SK-N-SH (cell line): ENCODE results near the gene GNAI3. TPM values are rescaled to one million over a fixed set of nuclear protein-coding genes. Genes with fewer than 3 reads are reported as not detected.

Experiments
- CTCF ChIA-PET: fragments of 300-600, 350-600 bp; formaldehyde crosslinking; extraction: SDS; loops from one replicate; lab custom pipeline; 2021; lab: Yijun Ruan, JAX
- POLR2A ChIA-PET: fragments of 350-600 bp; sonication (Branson Sonifier 250); formaldehyde crosslinking; extraction: SDS; loops from one replicate; lab custom pipeline; 2020; ENCODE audit warnings: antibody characterized with exemption, inconsistent platforms; lab: Yijun Ruan, JAX
- DNase-seq: peaks from one replicate; pipeline ENCODE4 v3.0.0; 2012
- H2AFZ ChIP-seq: fragments of 200-600 bp; sonication (generic); 2 replicates; pipeline ENCODE4 v1.8.1; 2016; ENCODE audit warnings: antibody characterized with exemption, mild to moderate bottlenecking, low read depth
- H3F3A ChIP-seq: fragments of 200-600 bp; sonication (generic); replicated peaks from 2 replicates; pipeline ENCODE3; 2016; ENCODE audit warnings: antibody characterized with exemption, mild to moderate bottlenecking; ENCODE audit not compliant: insufficient read depth
- H3K27ac ChIP-seq, 2 experiments: fragments of 200-500 bp in 1 of 2; fragments of 200-600 bp in 1 of 2; sonication (Bioruptor generic) in 1 of 2; sonication (generic), shearing (Covaris generic) in 1 of 2; 2 replicates each; pipeline versions ENCODE4 v1.5.1 to v1.6.1; 2014 to 2016; ENCODE audit warnings: low read depth in 2 of 2, inconsistent platforms in 1 of 2, low read length in 1 of 2, mild to moderate bottlenecking in 1 of 2, mixed read lengths in 1 of 2
- H3K27me3 ChIP-seq: fragments of 200-600 bp; sonication (generic), shearing (Covaris generic); 2 replicates; pipeline ENCODE4 v1.6.1; 2016; ENCODE audit warnings: mixed run types; ENCODE audit not compliant: insufficient read depth
- H3K36me3 ChIP-seq, 2 experiments: fragments of 200-500 bp in 1 of 2; fragments of 200-600 bp in 1 of 2; sonication (Bioruptor generic) in 1 of 2; sonication (generic) in 1 of 2; replicated peaks in 1 of 2; 2 replicates each; pipeline versions ENCODE3 to v1.5.1; 2014 to 2016; ENCODE audit warnings: low read length in 1 of 2, mild to moderate bottlenecking in 1 of 2; ENCODE audit not compliant: insufficient read depth in 2 of 2, control insufficient read depth in 1 of 2
- H3K4me1 ChIP-seq, 2 experiments: fragments of 200-500 bp in 1 of 2; fragments of 200-600 bp in 1 of 2; sonication (Bioruptor generic) in 1 of 2; sonication (generic), shearing (Covaris generic) in 1 of 2; 2 replicates each; pipeline versions ENCODE4 v1.5.1 to v1.6.1; 2014 to 2016; ENCODE audit warnings: low read depth in 1 of 2, low read length in 1 of 2, mixed run types in 1 of 2; ENCODE audit not compliant: insufficient read depth in 2 of 2, control insufficient read depth in 1 of 2
- H3K4me2 ChIP-seq: fragments of 200-600 bp; sonication (generic), shearing (Covaris generic); 2 replicates; pipeline ENCODE4 v1.6.1; 2017; ENCODE audit warnings: mixed run types
- H3K4me3 ChIP-seq, 2 experiments: fragments of 200-500 bp in 1 of 2; fragments of 200-600 bp in 1 of 2; sonication (Bioruptor generic) in 1 of 2; sonication (generic), shearing (Covaris generic) in 1 of 2; 2 replicates each; pipeline versions ENCODE4 v1.5.1 to v1.8.1; 2014 to 2016; ENCODE audit warnings: low read depth in 2 of 2, inconsistent platforms in 1 of 2, low read length in 1 of 2, mild to moderate bottlenecking in 1 of 2, mixed read lengths in 1 of 2, moderate library complexity in 1 of 2
- H3K79me2 ChIP-seq: fragments of 200-600 bp; sonication (generic); 2 replicates; pipeline ENCODE4 v1.8.1; 2017; ENCODE audit warnings: mild to moderate bottlenecking; ENCODE audit not compliant: insufficient read depth
- H3K9ac ChIP-seq: fragments of 200-600 bp; sonication (generic); 2 replicates; pipeline ENCODE4 v1.6.1; 2017; ENCODE audit warnings: mixed run types
- H3K9me2 ChIP-seq: fragments of 200-600 bp; sonication (generic); 2 replicates; pipeline ENCODE4 v1.6.1; 2017; ENCODE audit warnings: mixed run types
- H3K9me3 ChIP-seq: fragments of 200-600 bp; sonication (generic); 2 replicates; pipeline ENCODE4 v1.6.1; 2017; ENCODE audit warnings: mixed run types, mild to moderate bottlenecking, moderate library complexity
- H4K20me1 ChIP-seq: fragments of 200-600 bp; sonication (generic); 2 replicates; pipeline ENCODE4 v1.6.1; 2017; ENCODE audit warnings: mild to moderate bottlenecking, mixed run types; ENCODE audit not compliant: insufficient read depth
- CTCF ChIP-seq: fragments of 200-600 bp; sonication (generic); IDR thresholded peaks from 2 replicates; pipeline ENCODE4 v1.6.1; 2017; ENCODE audit warnings: antibody characterized with exemption, mild to moderate bottlenecking, moderate library complexity
- ELF1 ChIP-seq: IDR thresholded peaks from 2 replicates; pipeline ENCODE4 v1.4.0; 2012
- EP300 ChIP-seq, 2 experiments: IDR thresholded peaks; 2 replicates each; pipeline versions ENCODE4 v1.4.0 to v1.6.1; 2012; ENCODE audit warnings: borderline replicate concordance in 1 of 2, low read depth in 1 of 2, low read length in 1 of 2
- FOSL2 ChIP-seq: IDR thresholded peaks from 2 replicates; pipeline ENCODE4 v1.4.0; 2012; ENCODE audit warnings: low read depth, mild to moderate bottlenecking, moderate library complexity, borderline replicate concordance
- FOXM1 ChIP-seq: IDR thresholded peaks from 2 replicates; pipeline ENCODE4 v1.4.0; 2012; ENCODE audit warnings: low read depth, mild to moderate bottlenecking
- IRF3 ChIP-seq: fragments of 150-350 bp; IDR thresholded peaks from 2 replicates; pipeline ENCODE4 v1.6.1; 2016; ENCODE audit warnings: mild to moderate bottlenecking, low read depth, low read length
- JUND ChIP-seq: IDR thresholded peaks from 2 replicates; pipeline ENCODE4 v1.4.0; 2012
- MXI1 ChIP-seq: IDR thresholded peaks from 2 replicates; pipeline ENCODE4 v1.6.1; 2012; ENCODE audit warnings: mild to moderate bottlenecking, low read depth, low read length, improper control_type of control experiment
- NRF1 ChIP-seq: IDR thresholded peaks from 2 replicates; pipeline ENCODE4 v1.6.1; 2012; ENCODE audit warnings: low read depth, mild to moderate bottlenecking, low read length
- POLR2AphosphoS5 ChIP-seq: IDR thresholded peaks from 2 replicates; pipeline ENCODE4 v1.6.1; 2012; ENCODE audit warnings: low read depth, low read length
- RCOR1 ChIP-seq: fragments of 150-350 bp; IDR thresholded peaks from 2 replicates; pipeline ENCODE4 v1.6.1; 2017; ENCODE audit warnings: antibody characterized with exemption, low read length
- REST ChIP-seq: IDR thresholded peaks from 2 replicates; pipeline ENCODE4 v1.6.1; 2012; ENCODE audit warnings: mild to moderate bottlenecking, low read depth, low read length, moderate library complexity
- RXRA ChIP-seq: IDR thresholded peaks from 2 replicates; pipeline ENCODE4 v1.4.0; 2012; ENCODE audit warnings: low read depth, mild to moderate bottlenecking, borderline replicate concordance
- SIN3A ChIP-seq: IDR thresholded peaks from 2 replicates; pipeline ENCODE4 v1.6.1; 2012; ENCODE audit warnings: low read depth, mild to moderate bottlenecking, low read length, moderate library complexity, borderline replicate concordance
- SMC3 ChIP-seq: IDR thresholded peaks from 2 replicates; pipeline ENCODE4 v1.6.1; 2012; ENCODE audit warnings: low read depth, low read length, improper control_type of control experiment
- TAF1 ChIP-seq: IDR thresholded peaks from 2 replicates; pipeline ENCODE4 v1.6.1; 2012; ENCODE audit warnings: low read depth, mild to moderate bottlenecking, low read length, moderate library complexity, borderline replicate concordance
- TCF12 ChIP-seq: IDR thresholded peaks from 2 replicates; pipeline ENCODE4 v1.4.0; 2012
- TEAD4 ChIP-seq: IDR thresholded peaks from 2 replicates; pipeline ENCODE4 v1.4.0; 2012; ENCODE audit warnings: mild to moderate bottlenecking, borderline replicate concordance; ENCODE audit not compliant: insufficient read depth
- USF1 ChIP-seq: IDR thresholded peaks from 2 replicates; pipeline ENCODE4 v1.4.0; 2012; ENCODE audit warnings: low read depth, borderline replicate concordance
- YY1 ChIP-seq: IDR thresholded peaks from 2 replicates; pipeline ENCODE4 v1.4.0; 2012; ENCODE audit warnings: low read depth, mild to moderate bottlenecking
- WGBS: methylation state at CpG from one replicate; pipeline ENCODE4 v1.1.6; 2017; ENCODE audit warnings: low lambda C conversion rate; 5-methylcytosine and 5-hydroxymethylcytosine counted together
- polyA plus RNA-seq, 3 experiments: library from polyadenylated mRNA; depleted of rRNA; stranded (reverse); fragments of >200 nt; gene quantifications; 2 replicates each; pipeline ENCODE4 v1.2.3, GENCODE V29; 2012

Gene GNAI3
- polyA plus RNA-seq, 1 of the 3 experiments (the other 2 are of a cell fraction): 4.0 TPM

- WGBS: 37% methylated on average over 6 of the region's 6 CpGs
- DNase-seq: no peak
- no peaks in the 10 kb centered on the region for H4K20me1 ChIP-seq
- H3K79me2 ChIP-seq: no peaks in the 10 kb centered on the region
- no peaks in the 10 kb centered on the region for H3K27me3 ChIP-seq
- peaks cover 4% of the 10 kb centered on the region for H3F3A ChIP-seq
- H3K4me2 ChIP-seq: no peak overlapping the region; the same call in 1 of the 2 replicates
- POLR2A ChIA-PET: interaction anchor here (0.6 to 4.9 kb wide), 6 partner anchors 8 to 94 kb away, joined by 3 to 44 read pairs (median 6); partner anchors contain the start of genes GNAI3 and GSTM4
- H3K9me2 ChIP-seq: no peaks in the 10 kb centered on the region
- H3K36me3 ChIP-seq: no peaks in the 10 kb centered on the region
- H3K9me3 ChIP-seq: no peaks in the 10 kb centered on the region
- no peak overlapping the region for H2AFZ ChIP-seq
- H3K27ac ChIP-seq: peak overlapping the region; percentile 26 to 98; a peak in 3 of 4 replicates
- CTCF ChIA-PET: interaction anchor here (0.6 to 9.5 kb wide), 52 partner anchors 11 to 856 kb away, joined by 3 to 169 read pairs (median 4); partner anchors contain the start of genes AHCYL1, AMPD2, CYB561D1 and GNAI3
- H3K4me1 ChIP-seq: peaks cover 7 to 75% of the 10 kb centered on the region in 2 experiments; a peak in 3 of 4 replicates
- no peak overlapping the region; a peak in 1 of 4 replicates for H3K4me3 ChIP-seq
- H3K9ac ChIP-seq: no peak overlapping the region
- TF ChIP-seq CTCF (no peak), TEAD4 (no peak), RXRA (no peak), EP300 (IDR thresholded peaks at IDR 0.05; ENCODE audit: borderline replicate concordance in 1 of 2, low read depth in 1 of 2, low read length in 1 of 2) (no peak), SMC3 (no peak), RCOR1 (no peak), POLR2AphosphoS5 (no peak), TCF12 (no peak), FOSL2 (no peak), TAF1 (no peak), SIN3A (no peak), YY1 (no peak), FOXM1 (no peak), MXI1 (no peak), ELF1 (no peak), JUND (no peak)
Observed at GRCh38 chr1:109639841-109640184, 91.4 kb downstream of the GNAI3 start.

- Histone ChIP-seq H3K36me3 (no peaks in the 10 kb centered on the region), H3K4me1 (peaks cover 7 to 71% of the 10 kb centered on the region in 2 experiments; a peak in 3 of 4 replicates), H4K20me1 (no peaks in the 10 kb centered on the region), H3K9ac (no peak overlapping the region), H3K27me3 (no peaks in the 10 kb centered on the region), H3K9me3 (no peaks in the 10 kb centered on the region), H3K27ac (peak overlapping the region; percentile 26 to 98; a peak in 3 of 4 replicates), H3F3A (peaks cover 4% of the 10 kb centered on the region), H3K4me2 (peak overlapping the region; percentile 27; the same call in 1 of the 2 replicates), H3K79me2 (no peaks in the 10 kb centered on the region), H2AFZ (0 out of 2 replicates have a peak overlapping the region, but pooled peaks have one; percentile 18), H3K9me2 (no peaks in the 10 kb centered on the region), H3K4me3 (peak overlapping the region in 1 of 2 experiments; percentile 5; a peak in 1 of 4 replicates)
- POLR2A ChIA-PET: interaction anchor here (0.6 to 4.9 kb wide), 6 partner anchors 8 to 94 kb away, joined by 3 to 44 read pairs (median 6); partner anchors contain the start of genes GNAI3 and GSTM4
- CTCF ChIA-PET: interaction anchor here (0.6 to 9.5 kb wide), 53 partner anchors 10 to 856 kb away, joined by 3 to 169 read pairs (median 4); partner anchors contain the start of genes AHCYL1, AMPD2, CYB561D1 and GNAI3
- DNase-seq: peak; percentile 83
- 7% methylated on average over 5 of the region's 5 CpGs for WGBS
- TF ChIP-seq POLR2AphosphoS5: no peak
- TF ChIP-seq IRF3: no peak
- TF ChIP-seq RXRA: no peak
- TF ChIP-seq YY1: no peak
- no peak for TF ChIP-seq TEAD4
- TF ChIP-seq ELF1: no peak
- peak; percentile 70 for TF ChIP-seq TCF12
- no peak for TF ChIP-seq USF1
- no peak for TF ChIP-seq NRF1
- TF ChIP-seq REST: no peak
Observed at GRCh38 chr1:109640285-109640865, 92.0 kb downstream of the GNAI3 start.
